ENCODE results near the gene SERPINA5.

SERPINA5 gene

DNA sequence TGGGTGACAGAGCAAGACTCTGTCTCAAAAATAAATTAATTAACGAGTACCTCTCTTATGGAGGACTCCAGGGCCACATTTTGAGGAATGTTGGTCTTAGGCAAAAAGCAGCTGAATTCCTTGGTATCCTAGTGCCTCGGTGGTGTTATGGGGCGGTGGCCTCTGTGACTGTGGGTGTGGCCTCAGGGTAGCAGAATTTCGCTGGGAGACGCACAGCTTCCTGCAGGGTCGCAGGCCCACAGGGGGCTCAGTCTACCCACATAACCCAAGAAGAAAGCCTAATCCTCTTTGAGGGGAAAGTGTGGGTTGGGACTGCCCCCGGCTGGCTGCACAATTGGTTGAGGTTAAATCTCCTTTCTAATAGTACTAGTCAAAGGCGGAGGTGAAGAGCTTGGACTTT is 31.2 kb upstream of the SERPINA5 start:
- no peak for DNase-seq (ENCODE audit: low read depth)

GRCh38 chr14:94555991-94556390 is 25.2 kb upstream of the SERPINA5 start:
- no peak for DNase-seq (ENCODE audit: low read depth)

DNA sequence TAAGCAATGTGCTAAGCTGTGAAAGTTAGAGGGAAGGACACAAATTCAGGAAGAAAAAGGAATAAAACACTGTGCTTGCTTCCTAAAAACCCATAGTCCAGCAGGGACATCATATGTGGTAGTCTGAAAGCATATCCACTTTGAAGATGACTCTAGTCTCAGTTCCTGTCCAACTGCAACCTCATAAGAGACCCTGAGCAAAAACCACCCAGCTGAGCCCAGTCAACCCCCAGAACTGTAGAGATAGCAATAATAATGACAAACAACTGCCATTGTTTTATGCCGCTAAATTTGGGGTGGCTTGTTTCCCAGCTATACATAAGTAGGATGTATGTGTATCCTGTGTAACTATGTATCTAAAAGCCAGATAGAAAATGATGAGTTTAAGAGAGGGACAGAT is 23.9 kb upstream of the SERPINA5 start:
- DNase-seq (ENCODE audit: low read depth), result no peak

- no peak for DNase-seq (ENCODE audit: low read depth)
Observed at GRCh38 chr14:94558842-94559241, 22.4 kb upstream of the SERPINA5 start.

DNA sequence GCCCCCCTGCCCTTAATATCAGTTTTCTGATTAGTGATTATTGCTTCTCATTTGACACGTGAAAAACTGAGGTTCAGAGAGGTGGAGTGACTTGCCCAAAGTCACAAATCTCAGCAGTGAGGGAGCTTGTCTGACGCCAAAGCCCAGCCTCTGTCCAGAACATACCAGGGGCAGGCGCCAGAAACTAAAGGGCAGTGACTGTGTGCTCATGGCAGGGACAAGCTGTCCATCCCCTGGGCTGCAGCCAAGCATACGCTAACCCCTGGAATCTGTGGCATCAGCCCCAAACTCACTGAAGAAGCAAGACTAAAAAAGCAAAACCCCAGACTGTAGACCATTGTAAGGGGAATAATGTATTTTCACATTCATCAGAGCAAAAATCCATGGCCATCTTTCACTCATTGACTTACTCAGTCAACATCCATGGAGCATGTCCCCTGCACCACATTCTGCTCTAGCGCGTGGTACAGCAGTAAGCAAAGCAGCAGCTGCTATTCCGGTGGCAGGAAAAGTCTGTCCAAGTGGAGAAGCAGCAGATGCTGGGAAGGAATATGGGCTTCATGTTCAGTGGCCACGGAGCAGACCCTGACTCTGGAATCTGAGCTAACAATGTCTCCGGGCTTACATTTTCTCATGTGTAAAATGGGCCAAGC is 21.5 kb upstream of the SERPINA5 start:
- DNase-seq (ENCODE audit: low read depth), result no peak

DNA sequence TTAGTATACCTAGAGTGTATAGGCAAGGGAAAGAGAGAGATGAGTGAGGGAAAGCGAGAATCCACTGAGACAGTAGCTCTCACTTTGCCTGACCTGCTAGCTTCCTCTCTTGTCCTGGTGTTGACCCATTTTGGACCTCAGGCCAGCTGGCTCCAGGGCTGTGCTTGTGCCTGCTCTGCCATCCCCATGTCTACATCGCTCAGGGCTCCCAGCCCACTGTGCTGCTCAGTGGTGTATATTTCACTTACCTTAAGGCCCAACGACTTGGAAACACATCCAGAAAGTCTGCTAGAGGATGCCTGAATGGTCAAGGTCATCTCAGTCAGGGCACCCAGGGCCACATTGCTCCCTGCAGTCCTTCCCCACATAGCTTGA is 20.9 kb upstream of the SERPINA5 start:
- DNase-seq (ENCODE audit: low read depth), result no peak

GRCh38 chr14:94560751-94561655 is 20.2 kb upstream of the SERPINA5 start, which contains the start of gene SERPINA4:
Gene SERPINA4, plus strand, starts transcription at chr14:94561442. Its CDS starts 2,041 bp downstream, at chr14:94563483.
- no peak for DNase-seq (ENCODE audit: low read depth)

DNA sequence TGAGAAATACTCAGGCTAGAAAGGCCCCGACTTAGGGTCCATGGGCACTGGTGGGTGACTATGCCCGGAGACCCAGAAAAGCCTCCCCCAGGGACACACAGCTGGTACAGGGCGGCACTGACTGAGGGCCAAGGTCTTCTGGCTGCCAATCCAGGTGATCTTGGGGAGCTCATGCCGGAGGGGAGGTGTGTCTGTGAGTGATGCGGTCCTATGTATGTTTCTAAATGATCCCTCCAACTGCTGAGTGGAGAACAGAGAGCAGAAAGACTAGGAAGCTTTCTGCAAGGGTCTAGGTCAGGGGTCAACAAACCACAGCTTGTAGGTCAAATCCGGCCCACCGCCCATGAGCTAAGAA is 19.6 kb upstream of the SERPINA5 start:
- no peak for DNase-seq (ENCODE audit: low read depth)

DNA sequence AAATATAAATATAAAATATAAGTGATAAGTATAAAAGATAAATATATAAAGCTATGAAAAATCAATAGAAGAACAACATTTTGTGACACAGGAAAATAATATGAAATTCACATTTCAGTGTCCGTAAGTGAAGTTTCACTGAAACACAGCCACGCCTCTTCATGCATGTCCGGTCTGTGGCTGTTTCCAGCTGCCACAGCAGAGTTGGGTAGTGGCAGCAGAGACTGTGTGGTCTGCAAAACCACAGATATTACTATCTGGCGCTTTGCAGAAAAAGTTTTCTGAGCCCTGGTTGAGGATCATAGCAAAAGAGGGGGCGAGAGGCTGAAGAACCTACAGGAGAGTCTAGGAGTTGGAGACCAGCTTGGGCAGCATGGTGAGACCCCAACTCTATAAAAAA is 19.2 kb upstream of the SERPINA5 start:
- no peak for DNase-seq (ENCODE audit: low read depth)

DNA sequence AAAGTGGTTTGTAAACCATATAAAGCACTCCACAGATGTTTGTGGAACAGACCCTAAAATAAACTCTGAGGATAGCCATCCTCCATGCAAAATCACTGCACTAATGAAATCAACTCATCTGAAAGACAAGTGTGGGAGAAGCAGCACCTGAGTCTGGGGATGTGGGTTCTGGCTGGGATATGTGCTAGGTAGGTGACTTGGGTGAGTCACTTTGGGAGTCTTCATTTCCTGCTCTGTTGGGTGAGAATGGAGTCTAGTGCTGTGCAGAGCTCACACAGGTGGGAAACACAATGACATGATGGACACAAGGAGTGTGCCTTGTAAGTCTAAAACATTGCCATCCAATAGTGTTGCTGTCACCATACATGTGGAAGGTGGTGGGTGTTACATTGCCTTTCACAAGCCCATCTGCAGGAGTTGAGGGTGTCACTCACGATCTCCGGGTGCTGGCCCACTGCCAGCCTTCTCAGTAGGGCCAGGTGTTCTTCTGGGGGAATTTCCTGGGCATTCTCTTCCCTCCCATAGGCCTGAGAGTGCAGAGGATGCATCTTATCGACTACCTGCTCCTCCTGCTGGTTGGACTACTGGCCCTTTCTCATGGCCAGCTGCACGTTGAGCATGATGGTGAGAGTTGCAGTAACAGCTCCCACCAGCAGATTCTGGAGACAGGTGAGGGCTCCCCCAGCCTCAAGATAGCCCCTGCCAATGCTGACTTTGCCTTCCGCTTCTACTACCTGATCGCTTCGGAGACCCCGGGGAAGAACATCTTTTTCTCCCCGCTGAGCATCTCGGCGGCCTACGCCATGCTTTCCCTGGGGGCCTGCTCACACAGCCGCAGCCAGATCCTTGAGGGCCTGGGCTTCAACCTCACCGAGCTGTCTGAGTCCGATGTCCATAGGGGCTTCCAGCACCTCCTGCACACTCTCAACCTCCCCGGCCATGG is 18.0 kb upstream of the SERPINA5 start:
- DNase-seq (ENCODE audit: low read depth), result no peak

DNA sequence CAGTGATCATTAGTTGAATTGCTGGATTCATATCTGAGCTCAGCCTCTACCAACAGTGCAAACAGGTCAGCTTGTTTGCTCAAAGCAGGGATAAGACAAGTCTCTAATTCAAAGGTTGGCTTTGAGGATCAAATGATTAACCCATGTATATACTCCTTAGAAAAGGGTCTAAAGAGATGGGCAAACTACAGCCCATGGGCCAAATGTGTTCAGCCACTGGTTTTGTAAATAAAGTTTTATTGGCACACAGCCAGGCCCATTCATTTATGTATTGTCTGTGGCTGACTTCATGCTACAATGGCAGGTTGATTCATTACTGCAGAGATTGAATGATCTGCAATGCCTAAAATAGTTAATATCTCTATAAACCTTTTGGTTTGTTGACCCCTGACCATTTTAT is 16.8 kb upstream of the SERPINA5 start:
- no peak for DNase-seq (ENCODE audit: low read depth)

- no peak for DNase-seq (ENCODE audit: low read depth)
Observed at GRCh38 chr14:94568186-94568585, 13.0 kb upstream of the SERPINA5 start.

DNA sequence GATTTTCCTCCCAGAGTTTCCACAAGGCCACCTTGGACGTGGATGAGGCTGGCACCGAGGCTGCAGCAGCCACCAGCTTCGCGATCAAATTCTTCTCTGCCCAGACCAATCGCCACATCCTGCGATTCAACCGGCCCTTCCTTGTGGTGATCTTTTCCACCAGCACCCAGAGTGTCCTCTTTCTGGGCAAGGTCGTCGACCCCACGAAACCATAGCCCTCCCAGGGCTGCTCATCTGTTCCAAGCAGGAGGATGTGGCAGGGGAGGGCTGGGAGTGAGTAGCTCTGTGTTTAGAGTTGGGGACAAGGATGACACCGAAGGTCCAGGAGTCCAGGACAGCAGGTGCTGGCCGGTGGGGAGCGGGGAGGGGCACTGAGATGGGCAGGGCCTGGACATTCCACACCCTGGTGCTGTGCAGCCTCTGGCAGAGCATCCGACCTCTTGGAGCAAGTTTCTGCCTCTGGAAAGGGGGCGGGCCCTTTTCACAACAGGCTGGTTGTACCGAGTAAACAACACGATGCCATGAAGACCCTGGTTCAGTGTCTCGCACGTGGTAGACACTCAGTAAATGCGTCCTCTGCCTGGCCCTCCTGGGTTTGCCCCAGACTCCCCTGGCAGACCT is 11.7 kb upstream of the SERPINA5 start:
- no peak for DNase-seq (ENCODE audit: low read depth)

DNA sequence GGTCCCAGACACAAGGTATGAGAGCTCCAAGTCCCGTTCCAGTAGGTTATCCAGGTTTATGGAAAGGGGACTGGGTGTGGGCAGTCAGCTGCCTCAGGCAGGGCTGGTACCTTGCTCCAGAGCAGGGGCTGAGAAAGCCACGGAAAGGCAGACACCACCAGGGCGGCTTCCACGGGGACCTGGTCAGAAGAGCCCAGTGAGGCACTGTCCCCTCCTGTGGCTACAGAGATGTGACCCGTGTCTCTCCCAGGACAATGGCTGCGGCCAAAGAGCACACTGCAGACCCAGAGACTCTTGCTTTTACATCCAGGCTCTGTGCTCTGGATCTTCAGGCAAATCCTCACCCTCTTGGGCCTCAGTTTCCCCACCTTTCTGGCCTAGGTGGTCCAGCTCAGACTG is 11.2 kb upstream of the SERPINA5 start:
- DNase-seq (ENCODE audit: low read depth), result no peak

DNA sequence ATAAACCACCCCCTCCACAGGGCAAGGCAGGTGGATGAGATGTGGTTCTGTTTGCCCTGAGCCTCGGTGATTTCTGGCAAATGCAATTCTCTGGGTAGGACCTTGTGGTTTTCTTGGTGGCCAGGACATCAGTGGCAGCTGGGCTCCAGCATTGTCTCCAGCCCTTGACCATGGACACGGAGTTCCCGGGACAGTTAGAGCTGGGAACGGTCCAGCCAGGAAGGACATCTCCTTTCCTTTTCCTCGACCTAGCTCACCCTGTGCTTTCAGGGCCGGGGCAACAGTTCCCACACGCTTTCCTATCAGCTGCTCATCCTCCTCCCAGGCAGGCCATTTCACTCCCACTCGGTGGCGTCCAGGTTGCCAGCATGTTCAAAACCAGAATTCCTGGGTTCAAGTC is 10.8 kb upstream of the SERPINA5 start:
- DNase-seq (ENCODE audit: low read depth), result no peak

DNA sequence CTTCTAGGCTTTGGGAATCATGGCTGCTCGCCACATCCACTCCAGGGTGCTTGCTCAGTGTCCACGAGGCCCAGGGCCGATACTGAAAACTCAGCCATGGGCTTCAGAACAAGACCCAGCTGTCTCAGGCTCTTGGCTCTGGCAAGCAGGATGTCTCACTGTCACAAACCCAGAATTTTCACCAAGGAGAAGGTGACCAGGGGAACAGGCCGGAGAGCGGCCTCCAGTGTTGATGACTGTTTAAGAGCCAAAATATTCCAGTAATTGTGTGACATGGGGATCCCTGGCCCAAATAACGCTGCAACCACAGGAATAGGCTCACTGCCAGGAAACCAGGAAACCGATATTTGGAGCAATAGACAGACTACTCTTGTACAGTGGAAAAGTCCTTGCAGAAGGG is 9.8 kb upstream of the SERPINA5 start:
- no peak for DNase-seq (ENCODE audit: low read depth)

DNA sequence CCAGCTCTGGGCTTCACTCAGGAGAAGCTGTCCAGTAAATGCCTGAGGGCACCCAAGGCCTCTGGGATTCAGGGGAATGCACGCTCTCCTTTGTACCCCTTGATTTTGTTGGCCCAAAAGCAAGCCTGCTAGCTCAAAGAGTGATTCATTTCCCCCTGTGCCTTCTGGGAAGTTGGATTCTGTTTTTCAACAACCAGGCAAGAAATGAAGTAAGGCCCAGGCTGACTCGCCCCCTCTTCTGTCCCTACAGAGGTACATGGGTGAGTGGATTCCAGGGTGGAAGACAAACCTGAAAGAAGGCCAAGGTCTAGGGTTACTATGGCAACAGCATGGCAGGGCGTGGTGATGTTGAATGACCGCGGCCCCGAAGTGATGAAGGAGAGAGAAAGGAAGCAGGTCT is 9.3 kb upstream of the SERPINA5 start:
- DNase-seq (ENCODE audit: low read depth), result no peak

GRCh38 chr14:94572637-94573303 is 8.5 kb upstream of the SERPINA5 start:
- DNase-seq (ENCODE audit: low read depth), result no peak

DNA sequence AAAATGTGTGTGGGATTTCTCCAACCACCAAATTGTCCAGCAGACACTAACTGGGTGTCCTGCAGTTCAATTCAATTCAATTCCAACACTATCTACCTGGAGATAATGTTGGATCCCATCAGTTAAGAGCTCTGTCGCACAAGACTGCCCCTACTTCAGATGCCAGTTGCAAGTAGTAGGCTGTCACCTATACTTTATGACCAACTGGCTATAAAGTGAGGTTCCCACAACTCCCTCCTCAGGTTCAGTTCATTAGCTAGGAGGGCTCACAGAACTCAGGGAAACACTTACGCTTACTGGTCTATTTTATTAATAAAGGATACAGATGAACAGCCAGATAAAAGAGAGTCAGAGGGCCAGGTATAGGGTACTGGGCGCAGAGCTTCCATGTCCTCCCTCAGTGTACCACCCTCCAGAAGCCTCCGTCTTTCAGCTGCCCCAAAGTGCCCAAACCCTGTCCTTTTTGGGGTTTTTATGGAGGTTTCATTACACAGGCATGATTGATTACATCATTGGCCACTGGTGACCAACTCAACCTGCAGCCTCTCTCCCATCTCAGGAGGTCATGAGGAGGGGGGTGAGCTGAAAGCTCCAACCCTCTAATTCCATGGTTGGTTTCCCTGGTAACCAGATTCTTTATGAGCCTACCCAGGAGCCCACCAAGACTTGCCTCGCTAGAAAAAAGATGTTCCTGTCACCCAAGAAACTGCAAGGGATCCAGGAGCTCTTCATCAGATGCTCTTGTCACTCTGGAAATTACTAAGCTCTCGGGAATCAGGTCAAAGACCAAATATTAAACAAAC is 7.5 kb upstream of the SERPINA5 start:
- no peak for DNase-seq (ENCODE audit: low read depth)

- no peak for DNase-seq (ENCODE audit: low read depth)
Observed at GRCh38 chr14:94574336-94574735, 6.9 kb upstream of the SERPINA5 start.
